Activated CD8-positive, alpha-beta memory T cell treated with anti-CD3 and anti-CD28 coated beads, Interleukin-2, amount 50 U/mL, for 4 hours (primary cell): ENCODE results near the gene MRPL43.

Experiments used
- DNase-seq: peaks from one replicate; pipeline ENCODE4 v3.0.0-alpha.2; 2020

The MRPL43 gene

GRCh38 chr10:101000915-101001658 is 13.8 kb upstream of the MRPL43 start:
- no peak for DNase-seq

- no peak for DNase-seq
These were observed 13.0 kb upstream of the MRPL43 start for GRCh38 chr10:101000127-101000914.

GRCh38 chr10:100999742-101000126 is 12.4 kb upstream of the MRPL43 start, which contains the start of gene LZTS2:
TSS of gene LZTS2 (plus strand) at chr10:100999808. CDS start at chr10:101002539, 2,731 bp downstream.
- DNase-seq, result no peak

- peak; percentile 81 for DNase-seq
These were observed 11.9 kb upstream of the MRPL43 start for GRCh38 chr10:100998991-100999741.

GRCh38 chr10:100998183-100998990 is 11.1 kb upstream of the MRPL43 start:
- peak; percentile 63 for DNase-seq

- DNase-seq, result peak; percentile 71
These were observed 10.3 kb upstream of the MRPL43 start for GRCh38 chr10:100997360-100998182.

- DNase-seq, result peak; percentile 40
These were observed 9.5 kb upstream of the MRPL43 start for GRCh38 chr10:100996678-100997359.

GRCh38 chr10:100995181-100995580 is 7.9 kb upstream of the MRPL43 start:
- DNase-seq, result no peak

- no peak for DNase-seq
These were observed 6.8 kb upstream of the MRPL43 start for GRCh38 chr10:100993986-100994708.

GRCh38 chr10:100989088-100989487 is 1.8 kb upstream of the MRPL43 start:
- no peak for DNase-seq

- DNase-seq, result no peak
These were observed 869 bp upstream of the MRPL43 start for GRCh38 chr10:100988166-100988565.

- DNase-seq, result no peak
These were observed 370 bp upstream of the MRPL43 start for GRCh38 chr10:100987685-100988049.

- no peak for DNase-seq
These were observed 710 bp downstream of the MRPL43 start for GRCh38 chr10:100986623-100986951.

GRCh38 chr10:100985336-100985735 is 2.0 kb downstream of the MRPL43 start:
- no peak for DNase-seq

- DNase-seq, result no peak
These were observed 2.6 kb downstream of the MRPL43 start for GRCh38 chr10:100984672-100985177.

- DNase-seq, result no peak
These were observed 3.2 kb downstream of the MRPL43 start for GRCh38 chr10:100983868-100984671.

GRCh38 chr10:100982916-100983830 is 4.1 kb downstream of the MRPL43 start:
- no peak for DNase-seq

- no peak for DNase-seq
These were observed 6.0 kb downstream of the MRPL43 start for GRCh38 chr10:100981178-100981772.
